HG03139 (cell line): ENCODE data around the gene PCDH8.
A peak's percentile ranks its signal among the peaks of the same experiment; 100 is the strongest.

Experiments used
- ATAC-seq: cut with Tn5 transposase; IDR thresholded peaks from one replicate; pipeline ENCODE4 v1.9.1; 2021; ENCODE audit not compliant: unreplicated experiment

PCDH8 gene

GRCh38 chr13:52848455-52849195, at the start of gene PCDH8:
TSS of gene PCDH8 (minus strand) at chr13:52848640. CDS start at chr13:52848436, 204 bp downstream.
- no peak for ATAC-seq

DNA sequence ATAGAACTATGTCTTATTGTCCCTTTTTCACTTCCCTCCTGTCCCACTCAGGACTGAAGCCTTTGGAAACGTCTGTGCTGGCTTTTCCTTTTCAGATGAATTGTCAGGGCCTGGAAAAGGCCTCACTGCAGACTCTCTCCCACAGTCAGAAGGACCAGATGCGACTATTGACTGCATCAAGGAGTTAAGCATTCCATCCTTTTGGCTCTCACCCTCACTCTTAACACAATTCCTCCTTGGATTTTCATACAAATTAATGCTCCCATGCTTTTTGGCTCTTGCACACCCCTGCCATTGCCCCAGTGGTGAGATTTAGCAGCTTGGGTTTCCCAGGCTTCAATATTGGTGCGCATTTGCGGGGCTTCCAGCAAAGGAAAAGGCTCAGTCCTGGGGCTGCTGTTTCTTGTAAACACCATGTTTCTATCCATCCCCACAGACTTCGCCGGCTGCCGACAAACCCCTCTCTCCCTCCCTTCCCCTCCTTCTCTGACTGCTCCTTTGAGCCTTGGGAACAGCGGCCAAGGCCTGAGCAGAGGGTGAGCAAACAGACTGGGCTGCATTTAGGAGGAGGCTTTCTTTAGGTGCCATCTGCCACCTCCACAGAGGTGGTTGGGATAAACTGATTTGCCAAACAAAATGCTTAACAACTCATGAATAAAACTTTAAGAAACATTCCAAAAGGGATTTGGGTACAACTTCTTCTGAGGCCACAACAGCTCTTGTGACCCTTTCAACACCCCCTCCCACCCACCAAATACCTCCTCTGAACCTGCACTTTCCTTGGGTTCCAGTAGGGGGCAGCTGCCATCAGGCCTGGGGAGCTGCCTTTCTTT, 48.6 kb upstream of the PCDH8 start:
- no peak for ATAC-seq

GRCh38 chr13:52894413-52894812, 46.0 kb upstream of the PCDH8 start:
- no peak for ATAC-seq

GRCh38 chr13:52892925-52893324, 44.5 kb upstream of the PCDH8 start:
- no peak for ATAC-seq

DNA sequence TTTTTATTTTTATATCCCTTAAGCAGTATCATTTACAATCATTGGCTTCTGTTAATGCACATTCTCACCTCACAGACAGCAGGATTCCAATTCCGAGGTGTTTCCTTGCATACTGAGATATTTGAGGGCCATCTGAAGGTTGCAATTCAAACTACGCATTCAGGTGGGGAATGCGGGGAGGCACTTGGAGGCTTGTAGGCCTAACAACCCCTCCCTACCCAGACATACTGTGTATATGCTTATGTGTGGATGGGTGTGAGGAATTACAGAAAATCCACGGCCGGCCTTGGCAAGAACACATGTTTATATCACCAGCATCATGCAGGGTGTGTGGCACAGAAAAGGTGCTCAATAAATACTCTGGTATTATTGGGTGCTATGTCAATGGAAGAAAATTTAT, 43.3 kb upstream of the PCDH8 start:
- ATAC-seq = no peak

GRCh38 chr13:52887165-52887564, 38.7 kb upstream of the PCDH8 start:
- no peak for ATAC-seq

DNA sequence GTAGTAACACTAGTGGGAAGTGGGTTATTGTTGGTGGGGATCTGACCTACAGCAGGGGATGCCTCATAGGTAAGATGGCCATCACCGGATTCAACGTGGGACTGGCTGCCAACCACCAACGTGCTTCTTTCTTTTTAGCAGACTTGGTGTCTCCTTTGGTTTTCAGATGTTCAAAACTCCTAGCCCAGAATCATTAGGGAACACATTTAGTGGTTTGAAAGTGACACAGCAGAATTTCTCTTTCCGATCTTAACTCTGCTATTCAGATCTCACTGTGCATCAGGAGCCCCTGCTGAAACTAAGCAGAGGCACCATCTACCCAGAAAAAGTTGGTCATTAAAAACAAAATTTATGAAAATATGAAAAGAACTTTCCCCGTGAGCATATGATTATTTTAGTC, 36.7 kb upstream of the PCDH8 start:
- ATAC-seq = no peak

DNA sequence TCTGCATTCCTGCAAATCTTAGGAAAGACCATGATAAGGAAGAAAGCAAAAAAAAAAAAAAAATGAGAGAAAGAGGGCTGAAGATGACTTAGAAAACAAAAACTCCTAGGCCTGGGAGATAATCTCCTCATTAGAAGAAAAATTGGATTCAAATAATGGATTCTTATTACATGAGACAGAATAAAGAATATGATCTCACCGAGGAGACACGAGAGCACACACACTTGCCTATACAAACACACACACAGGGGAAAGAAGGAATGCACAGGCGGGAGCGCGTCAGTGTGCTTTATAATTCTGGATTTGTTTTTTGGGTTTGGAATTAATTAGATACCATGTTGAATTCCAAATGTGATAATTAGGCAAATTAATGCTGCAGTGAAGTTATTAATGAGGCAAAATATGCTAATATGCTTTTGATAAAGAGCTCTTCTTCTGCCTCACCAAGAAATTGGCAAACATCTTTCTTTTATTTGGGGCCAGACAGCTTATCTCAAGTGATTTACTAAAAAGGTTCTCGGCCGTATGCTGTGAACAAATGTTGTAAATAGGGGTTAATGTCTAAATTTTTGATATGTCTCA, 36.1 kb upstream of the PCDH8 start:
- ATAC-seq = no peak

DNA sequence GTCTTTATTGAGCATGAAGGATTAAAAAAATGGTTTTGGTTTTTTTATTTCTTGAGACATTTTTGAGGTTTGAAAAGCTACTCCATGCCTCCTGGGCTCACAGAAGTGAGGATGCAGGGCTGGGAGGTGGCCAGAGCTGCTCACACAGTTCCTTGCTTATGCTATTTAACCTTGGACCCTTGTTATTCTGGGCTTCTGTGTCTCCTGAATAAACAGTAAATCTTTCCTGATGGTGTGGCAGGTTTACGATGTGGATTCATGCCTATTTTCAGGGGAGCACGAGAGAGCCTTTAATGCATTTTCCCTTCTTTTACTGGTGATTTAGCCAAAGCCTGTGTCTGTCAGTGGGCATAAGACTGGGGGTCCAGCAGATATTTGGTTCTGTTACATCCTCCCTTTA, 34.3 kb upstream of the PCDH8 start:
- no peak for ATAC-seq

DNA sequence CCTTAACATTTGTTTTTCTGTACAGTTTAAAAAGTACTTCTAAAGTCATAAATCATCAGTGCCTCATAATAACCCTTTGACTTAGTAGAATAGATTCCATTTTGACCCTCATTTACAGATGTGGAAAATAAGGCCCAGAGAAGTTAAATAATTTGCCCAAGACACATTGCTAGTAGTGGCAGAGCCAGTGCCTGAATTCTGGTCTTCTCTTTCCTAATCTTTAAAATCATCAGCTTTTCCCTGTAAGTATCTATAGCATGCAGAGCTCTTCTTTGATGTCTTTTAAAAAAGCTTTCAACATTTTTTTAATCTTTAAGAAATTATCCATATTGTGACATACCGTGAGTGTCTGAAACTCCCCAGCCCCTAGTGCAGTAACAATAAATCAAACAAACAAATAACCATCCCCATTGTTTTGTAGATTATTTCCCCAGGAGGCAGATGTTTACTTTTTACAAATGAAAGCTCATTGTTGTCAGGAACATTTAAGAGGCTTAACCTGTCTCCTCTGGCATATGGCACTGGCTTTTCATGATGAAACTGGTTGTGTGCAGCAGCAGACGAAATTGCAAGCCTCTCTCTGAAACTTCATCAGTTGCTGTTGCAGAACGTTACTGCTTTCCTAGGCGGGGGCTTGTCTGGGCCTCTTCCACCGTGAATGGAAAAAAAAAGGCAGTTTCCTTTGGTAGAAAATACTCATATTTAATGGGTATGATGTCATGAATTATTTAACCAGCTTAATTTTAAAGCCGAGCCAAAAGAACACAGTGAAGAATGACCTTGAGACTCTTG, 31.7 kb upstream of the PCDH8 start:
- no peak for ATAC-seq

GRCh38 chr13:52878831-52879230, 30.4 kb upstream of the PCDH8 start:
- no peak for ATAC-seq

- no peak for ATAC-seq
Observed at GRCh38 chr13:52870143-52870542, 21.7 kb upstream of the PCDH8 start.

DNA sequence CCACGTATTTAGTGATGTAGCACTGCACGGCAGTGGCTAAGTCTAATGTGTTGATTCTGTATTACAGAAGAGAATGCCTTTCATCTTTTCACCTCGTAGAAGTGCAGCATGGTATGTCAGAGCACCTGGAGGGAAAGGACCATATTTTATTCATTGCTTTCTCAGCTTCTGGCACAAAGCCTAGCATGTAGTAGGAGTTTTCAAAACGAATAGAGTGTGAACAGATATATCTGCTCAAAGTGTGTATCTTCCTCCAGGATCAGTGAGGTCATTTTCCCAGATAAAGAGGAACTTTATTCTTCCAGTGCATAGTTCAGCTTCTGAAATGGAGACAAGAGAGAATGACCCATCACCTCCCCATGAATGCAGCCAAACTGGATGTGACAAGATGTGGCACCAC, 21.2 kb upstream of the PCDH8 start:
- no peak for ATAC-seq

GRCh38 chr13:52869050-52869449, 20.6 kb upstream of the PCDH8 start:
- no peak for ATAC-seq

GRCh38 chr13:52868190-52868589, 19.8 kb upstream of the PCDH8 start:
- ATAC-seq = no peak

DNA sequence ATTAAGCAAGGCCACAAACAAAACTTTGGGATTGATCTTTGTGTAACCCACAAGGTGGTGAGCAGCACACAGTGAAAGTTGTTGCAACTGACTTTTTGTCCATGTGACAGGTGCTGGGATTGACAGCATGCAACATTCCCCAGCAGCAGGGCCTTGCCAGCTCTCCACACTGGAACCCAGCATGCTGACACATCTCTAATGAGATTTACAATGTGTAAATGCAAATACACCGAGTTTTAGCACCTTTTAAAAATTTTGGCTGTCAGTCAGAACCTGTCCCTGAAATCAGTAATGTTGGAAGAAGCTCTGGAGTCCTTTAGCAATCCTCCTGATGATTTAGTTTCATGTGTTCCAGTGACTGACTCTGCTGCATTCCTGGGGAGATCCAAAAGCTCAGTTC, 16.5 kb upstream of the PCDH8 start:
- no peak for ATAC-seq

GRCh38 chr13:52862358-52863206, 14.1 kb upstream of the PCDH8 start:
- no peak for ATAC-seq

- ATAC-seq = no peak
Observed at GRCh38 chr13:52852444-52852843, 4.0 kb upstream of the PCDH8 start.

GRCh38 chr13:52851137-52851962, 2.9 kb upstream of the PCDH8 start:
- ATAC-seq = peak; percentile 82
